IMR-90 (cell line): Measurements from ENCODE around the gene UCKL1.

ENCODE experiments used
- CEBPB ChIP-seq: IDR thresholded peaks from 2 replicates; pipeline ENCODE4 v1.6.1; 2012; ENCODE audit warnings: low read depth, low read length, improper control_type of control experiment
- POLR2A ChIP-seq: IDR thresholded peaks from 2 replicates; pipeline ENCODE4 v1.6.1; 2012; ENCODE audit warnings: mild to moderate bottlenecking, low read depth, low read length
- RAD21 ChIP-seq: IDR thresholded peaks from 2 replicates; pipeline ENCODE4 v1.6.1; 2012; ENCODE audit warnings: low read length, improper control_type of control experiment
- SMC3 ChIP-seq: fragments of 150-350 bp; IDR thresholded peaks from 2 replicates; pipeline ENCODE4 v1.6.1; 2016; ENCODE audit warnings: low read depth, mild to moderate bottlenecking, antibody characterized with exemption, low read length, moderate library complexity
- TF ChIP-seq, protein P1 (sequence below): conservative IDR thresholded peaks from 2 replicates; pipeline ENCODE4 v1.5.1; 2012; ENCODE audit warnings: mild to moderate bottlenecking, low read depth, low read length, improper control_type of control experiment

DNA sequence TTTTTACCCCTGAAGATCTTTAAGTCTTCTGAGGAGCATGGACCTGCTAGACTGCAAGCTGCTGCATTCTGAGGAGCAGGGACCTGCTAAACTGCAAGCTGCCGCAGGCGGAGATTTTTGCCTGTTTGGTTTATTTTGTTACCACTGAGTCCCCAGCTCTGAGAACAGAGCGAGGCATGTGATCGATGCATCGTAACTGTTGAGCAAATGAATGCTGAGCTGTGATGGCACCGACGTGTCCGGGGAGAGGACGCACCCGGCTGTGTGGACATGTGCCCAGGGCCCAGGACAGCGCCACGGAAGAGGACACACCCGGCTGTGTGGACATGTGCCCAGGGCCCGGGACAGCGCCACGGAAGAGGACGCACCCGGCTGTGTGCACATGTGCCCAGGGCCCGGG, 37.1 kb downstream of the UCKL1 start:
- no peak for TF ChIP-seq RAD21
- TF ChIP-seq POLR2A: no peak
- TF ChIP-seq SMC3: no peak
- TF ChIP-seq CEBPB: no peak
- TF ChIP-seq, protein P1, sequence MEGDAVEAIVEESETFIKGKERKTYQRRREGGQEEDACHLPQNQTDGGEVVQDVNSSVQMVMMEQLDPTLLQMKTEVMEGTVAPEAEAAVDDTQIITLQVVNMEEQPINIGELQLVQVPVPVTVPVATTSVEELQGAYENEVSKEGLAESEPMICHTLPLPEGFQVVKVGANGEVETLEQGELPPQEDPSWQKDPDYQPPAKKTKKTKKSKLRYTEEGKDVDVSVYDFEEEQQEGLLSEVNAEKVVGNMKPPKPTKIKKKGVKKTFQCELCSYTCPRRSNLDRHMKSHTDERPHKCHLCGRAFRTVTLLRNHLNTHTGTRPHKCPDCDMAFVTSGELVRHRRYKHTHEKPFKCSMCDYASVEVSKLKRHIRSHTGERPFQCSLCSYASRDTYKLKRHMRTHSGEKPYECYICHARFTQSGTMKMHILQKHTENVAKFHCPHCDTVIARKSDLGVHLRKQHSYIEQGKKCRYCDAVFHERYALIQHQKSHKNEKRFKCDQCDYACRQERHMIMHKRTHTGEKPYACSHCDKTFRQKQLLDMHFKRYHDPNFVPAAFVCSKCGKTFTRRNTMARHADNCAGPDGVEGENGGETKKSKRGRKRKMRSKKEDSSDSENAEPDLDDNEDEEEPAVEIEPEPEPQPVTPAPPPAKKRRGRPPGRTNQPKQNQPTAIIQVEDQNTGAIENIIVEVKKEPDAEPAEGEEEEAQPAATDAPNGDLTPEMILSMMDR: no peak
